ENCODE data around the gene SYNGR2. TPM values are rescaled to one million over a fixed set of nuclear protein-coding genes. Genes with fewer than 3 reads are reported as not detected.

SYNGR2 gene
- total and polyA plus RNA-seq, 9 of the 15 experiments (the other 6 are each of a cell fraction or from before 2014, with no cell fraction given), result 1.4 to 173 (median 87.8) TPM

DNA sequence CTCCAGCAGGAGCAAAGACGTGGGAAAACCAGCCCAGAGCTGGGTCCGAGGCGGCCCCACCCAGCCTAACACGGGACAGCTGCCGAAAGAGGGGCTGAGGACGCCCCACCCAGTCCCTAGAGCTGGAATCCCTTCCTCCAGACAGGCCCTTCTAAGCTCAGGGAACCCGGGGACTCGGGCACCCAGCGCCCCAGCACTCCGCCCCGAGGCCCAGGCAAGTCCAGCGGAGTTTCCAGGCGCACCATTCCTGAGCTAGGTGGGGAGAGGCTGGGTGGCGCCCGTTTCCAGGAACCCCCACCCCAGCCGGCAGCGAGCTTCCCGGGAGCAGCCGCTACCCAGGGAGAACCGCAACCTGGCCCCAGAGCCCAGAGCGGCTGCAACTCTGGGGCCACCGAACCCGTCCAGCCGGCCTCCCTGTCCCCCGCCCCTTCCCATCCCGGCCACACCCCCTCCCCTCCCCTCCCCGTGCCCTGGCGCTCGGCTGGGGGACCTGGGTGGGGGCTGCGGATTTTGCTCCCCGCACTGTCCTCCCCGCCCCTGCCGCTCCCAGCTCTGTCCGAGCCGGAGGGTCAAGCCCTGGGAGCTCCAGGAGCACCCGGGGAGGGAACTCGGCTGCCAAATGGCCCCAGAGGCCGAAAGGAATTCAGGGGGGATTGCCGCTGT is 40.4 kb upstream of the SYNGR2 start:
- no peaks in the 10 kb centered on the region for H3K9me3 ChIP-seq (replicated peaks; ENCODE audit: control insufficient read depth, insufficient read depth, low read depth, low read length)
- H3K9me1 ChIP-seq (ENCODE audit: control insufficient read depth, insufficient read depth, low read length), result no peaks in the 10 kb centered on the region
- 1% methylated on average over 21 of the region's 39 CpGs for WGBS (ENCODE audit: insufficient coverage, low coverage, missing lambda C conversion rate)
- intact Hi-C loops (cut with micrococcal nuclease) (loop anchor here (1.0 to 5.0 kb wide), 2 partner anchors 12 to 39 kb away; partner anchors contain the start of gene SYNGR2), in situ Hi-C loops (cut with MboI) (no loop called here)
- CTCF ChIA-PET (ENCODE audit: low intra/inter-chr PET ratio), result no interaction called here
- peak overlapping the region; percentile 98 for H3K4me3 ChIP-seq
- TSS peak; percentile 75 for BruUV-seq (replicated peaks)
- POLR2A ChIA-PET, result interaction anchor here (0.6 to 2.2 kb wide), 15 partner anchors 8 to 251 kb away, joined by 3 to 14 read pairs (median 3); partner anchors contain the start of genes AFMID and TK1
- H3K79me2 ChIP-seq (ENCODE audit: control insufficient read depth, insufficient read depth, low read length), result peaks cover 74% of the 10 kb centered on the region
- H3K36me3 ChIP-seq (ENCODE audit: control insufficient read depth, insufficient read depth, low read length), result peaks cover 41% of the 10 kb centered on the region
- H4K20me1 ChIP-seq (replicated peaks; ENCODE audit: control insufficient read depth, insufficient read depth, low read length), result no peaks in the 10 kb centered on the region; the same call in 1 of the 2 replicates
- peaks cover 31 to 86% of the 10 kb centered on the region in 2 experiments for H3K4me1 ChIP-seq (replicated peaks in 1 of 2; ENCODE audit: control insufficient read depth in 2 of 2, insufficient read depth in 2 of 2, low read length in 2 of 2)
- FAIRE-seq (no peak), ATAC-seq (peak; percentile 66), DNase-seq (ENCODE audit: extremely low read depth in 1 of 4, low spot score in 3 of 4) (peak; percentile 71 to 80 (median 80))
- H2AFZ ChIP-seq (ENCODE audit: low read depth, low read length), result 0 out of 2 replicates have a peak overlapping the region, but pooled peaks have one; percentile 13
- H3K4me2 ChIP-seq (ENCODE audit: insufficient read depth, low read length), result peak overlapping the region; percentile 81
- peak overlapping the region; percentile 81 for H3K27ac ChIP-seq (ENCODE audit: extremely low read depth, low read depth, low read length)
- no peaks in the 10 kb centered on the region for H3K27me3 ChIP-seq (ENCODE audit: control insufficient read depth in 2 of 2, insufficient read depth in 2 of 2, low read length in 2 of 2)
- H3K9ac ChIP-seq (ENCODE audit: insufficient read depth in 1 of 2, low read depth in 2 of 2, low read length in 2 of 2), result peak overlapping the region; percentile 82 to 95
- TF ChIP-seq SUPT5H (IDR thresholded peaks at IDR 0.05), result 0 out of 2 replicates have a peak, but pooled peaks have one; percentile 1
- TF ChIP-seq ZBTB1 (CRISPR knock-in tag; IDR thresholded peaks at IDR 0.05; ENCODE audit: borderline replicate concordance, low read depth), result 0 out of 2 replicates have a peak, but pooled peaks have one; percentile 10
- TF ChIP-seq CBFB (CRISPR knock-in tag; IDR thresholded peaks at IDR 0.05), result no peak
- no peak for TF ChIP-seq RBM17 (IDR thresholded peaks at IDR 0.05; ENCODE audit: borderline replicate concordance, low read depth, low read length)
- TF ChIP-seq RBM22 (IDR thresholded peaks at IDR 0.05; ENCODE audit: low read depth, low read length, poor library complexity, severe bottlenecking), result peak; percentile 9
- TF ChIP-seq POLR2A (conservative IDR thresholded peaks at IDR 0.05), result 0 out of 2 replicates have a peak, but pooled peaks have one; percentile 51
- TF ChIP-seq, protein P1, sequence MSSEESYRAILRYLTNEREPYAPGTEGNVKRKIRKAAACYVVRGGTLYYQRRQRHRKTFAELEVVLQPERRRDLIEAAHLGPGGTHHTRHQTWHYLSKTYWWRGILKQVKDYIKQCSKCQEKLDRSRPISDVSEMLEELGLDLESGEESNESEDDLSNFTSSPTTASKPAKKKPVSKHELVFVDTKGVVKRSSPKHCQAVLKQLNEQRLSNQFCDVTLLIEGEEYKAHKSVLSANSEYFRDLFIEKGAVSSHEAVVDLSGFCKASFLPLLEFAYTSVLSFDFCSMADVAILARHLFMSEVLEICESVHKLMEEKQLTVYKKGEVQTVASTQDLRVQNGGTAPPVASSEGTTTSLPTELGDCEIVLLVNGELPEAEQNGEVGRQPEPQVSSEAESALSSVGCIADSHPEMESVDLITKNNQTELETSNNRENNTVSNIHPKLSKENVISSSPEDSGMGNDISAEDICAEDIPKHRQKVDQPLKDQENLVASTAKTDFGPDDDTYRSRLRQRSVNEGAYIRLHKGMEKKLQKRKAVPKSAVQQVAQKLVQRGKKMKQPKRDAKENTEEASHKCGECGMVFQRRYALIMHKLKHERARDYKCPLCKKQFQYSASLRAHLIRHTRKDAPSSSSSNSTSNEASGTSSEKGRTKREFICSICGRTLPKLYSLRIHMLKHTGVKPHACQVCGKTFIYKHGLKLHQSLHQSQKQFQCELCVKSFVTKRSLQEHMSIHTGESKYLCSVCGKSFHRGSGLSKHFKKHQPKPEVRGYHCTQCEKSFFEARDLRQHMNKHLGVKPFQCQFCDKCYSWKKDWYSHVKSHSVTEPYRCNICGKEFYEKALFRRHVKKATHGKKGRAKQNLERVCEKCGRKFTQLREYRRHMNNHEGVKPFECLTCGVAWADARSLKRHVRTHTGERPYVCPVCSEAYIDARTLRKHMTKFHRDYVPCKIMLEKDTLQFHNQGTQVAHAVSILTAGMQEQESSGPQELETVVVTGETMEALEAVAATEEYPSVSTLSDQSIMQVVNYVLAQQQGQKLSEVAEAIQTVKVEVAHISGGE (CRISPR knock-in tag; IDR thresholded peaks at IDR 0.05), result peak in 1 of 3 experiments; percentile 16; a peak in 1 of 6 replicates
- no peak for TF ChIP-seq L3MBTL2 (IDR thresholded peaks at IDR 0.05)
- TF ChIP-seq PHF8 (IDR thresholded peaks at IDR 0.05; ENCODE audit: borderline replicate concordance, low read length), result peak; percentile 50; the same call in 1 of the 2 replicates
- no peak for TF ChIP-seq NR2C1 (IDR thresholded peaks at IDR 0.05)
- no peak for TF ChIP-seq NR2C1 (tag; IDR thresholded peaks at IDR 0.05)
- no peak for TF ChIP-seq KLF6 (CRISPR knock-in tag; IDR thresholded peaks at IDR 0.05; ENCODE audit: borderline replicate concordance)
- TF ChIP-seq CCAR2 (IDR thresholded peaks at IDR 0.05; ENCODE audit: low read depth, low read length), result no peak
- TF ChIP-seq POLR2G (IDR thresholded peaks at IDR 0.05; ENCODE audit: low read depth, low read length), result peak; percentile 46; the same call in 1 of the 2 replicates
- no peak for TF ChIP-seq POLR2B (IDR thresholded peaks at IDR 0.05; ENCODE audit: low read depth, partially characterized antibody)
- TF ChIP-seq, protein P2, sequence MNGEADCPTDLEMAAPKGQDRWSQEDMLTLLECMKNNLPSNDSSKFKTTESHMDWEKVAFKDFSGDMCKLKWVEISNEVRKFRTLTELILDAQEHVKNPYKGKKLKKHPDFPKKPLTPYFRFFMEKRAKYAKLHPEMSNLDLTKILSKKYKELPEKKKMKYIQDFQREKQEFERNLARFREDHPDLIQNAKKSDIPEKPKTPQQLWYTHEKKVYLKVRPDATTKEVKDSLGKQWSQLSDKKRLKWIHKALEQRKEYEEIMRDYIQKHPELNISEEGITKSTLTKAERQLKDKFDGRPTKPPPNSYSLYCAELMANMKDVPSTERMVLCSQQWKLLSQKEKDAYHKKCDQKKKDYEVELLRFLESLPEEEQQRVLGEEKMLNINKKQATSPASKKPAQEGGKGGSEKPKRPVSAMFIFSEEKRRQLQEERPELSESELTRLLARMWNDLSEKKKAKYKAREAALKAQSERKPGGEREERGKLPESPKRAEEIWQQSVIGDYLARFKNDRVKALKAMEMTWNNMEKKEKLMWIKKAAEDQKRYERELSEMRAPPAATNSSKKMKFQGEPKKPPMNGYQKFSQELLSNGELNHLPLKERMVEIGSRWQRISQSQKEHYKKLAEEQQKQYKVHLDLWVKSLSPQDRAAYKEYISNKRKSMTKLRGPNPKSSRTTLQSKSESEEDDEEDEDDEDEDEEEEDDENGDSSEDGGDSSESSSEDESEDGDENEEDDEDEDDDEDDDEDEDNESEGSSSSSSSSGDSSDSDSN (IDR thresholded peaks at IDR 0.05; ENCODE audit: borderline replicate concordance in 1 of 2, low read depth in 2 of 2, low read length in 2 of 2), result 0 out of 4 replicates have a peak, but pooled peaks of 1 of the 2 experiments have one; percentile 30

All from K562 (cell line).